HCT116 (cell line): ENCODE measurements around the gene KCNH5.

ENCODE experiments used
- CTCF ChIP-seq, 3 experiments: fragments of 200-600 bp in 1 of 3; sonication (generic) in 1 of 3; IDR thresholded peaks in 2 of 3; conservative IDR thresholded peaks in 1 of 3; 2 replicates each; pipeline ENCODE4 v1.5.1; 2012 to 2017; ENCODE audit warnings: low read depth in 2 of 3, low read length in 2 of 3, antibody characterized with exemption in 1 of 3, borderline replicate concordance in 1 of 3, control low read depth in 1 of 3, mild to moderate bottlenecking in 1 of 3, mixed read lengths in 1 of 3, mixed run types in 1 of 3, moderate library complexity in 1 of 3; ENCODE audit not compliant: insufficient read depth in 1 of 3
- EZH2 ChIP-seq: fragments of 200-600 bp; sonication (generic); IDR thresholded peaks from 2 replicates; pipeline ENCODE4 v1.6.1; 2017; ENCODE audit warnings: antibody characterized with exemption, mixed run types
- EZH2phosphoT487 ChIP-seq: fragments of 200-600 bp; IDR thresholded peaks from 2 replicates; pipeline ENCODE4 v1.6.1; 2018; ENCODE audit warnings: antibody characterized with exemption, borderline replicate concordance
- REST ChIP-seq: IDR thresholded peaks from 2 replicates; pipeline ENCODE4 v1.6.1; 2012; ENCODE audit warnings: low read depth
- ZNF274 ChIP-seq: fragments of 200-500 bp; sonication (Bioruptor generic); IDR thresholded peaks from 2 replicates; pipeline ENCODE4 v1.6.1; 2014; ENCODE audit warnings: mild to moderate bottlenecking, low read depth, low read length, inconsistent platforms

- TF ChIP-seq REST, result no peak
- no peak for TF ChIP-seq CTCF (IDR thresholded peaks at IDR 0.05 in 2 of 3, conservative IDR thresholded peaks at IDR 0.05 in 1 of 3; ENCODE audit: borderline replicate concordance in 1 of 3, insufficient read depth in 1 of 3, low read depth in 2 of 3, low read length in 2 of 3)
- no peak for TF ChIP-seq EZH2
- TF ChIP-seq ZNF274, result no peak
- TF ChIP-seq EZH2phosphoT487, result no peak
These were observed 310.4 kb downstream of the KCNH5 start for GRCh38 chr14:62734831-62735230.
